ENCODE results near the gene ARHGEF16.

DNA sequence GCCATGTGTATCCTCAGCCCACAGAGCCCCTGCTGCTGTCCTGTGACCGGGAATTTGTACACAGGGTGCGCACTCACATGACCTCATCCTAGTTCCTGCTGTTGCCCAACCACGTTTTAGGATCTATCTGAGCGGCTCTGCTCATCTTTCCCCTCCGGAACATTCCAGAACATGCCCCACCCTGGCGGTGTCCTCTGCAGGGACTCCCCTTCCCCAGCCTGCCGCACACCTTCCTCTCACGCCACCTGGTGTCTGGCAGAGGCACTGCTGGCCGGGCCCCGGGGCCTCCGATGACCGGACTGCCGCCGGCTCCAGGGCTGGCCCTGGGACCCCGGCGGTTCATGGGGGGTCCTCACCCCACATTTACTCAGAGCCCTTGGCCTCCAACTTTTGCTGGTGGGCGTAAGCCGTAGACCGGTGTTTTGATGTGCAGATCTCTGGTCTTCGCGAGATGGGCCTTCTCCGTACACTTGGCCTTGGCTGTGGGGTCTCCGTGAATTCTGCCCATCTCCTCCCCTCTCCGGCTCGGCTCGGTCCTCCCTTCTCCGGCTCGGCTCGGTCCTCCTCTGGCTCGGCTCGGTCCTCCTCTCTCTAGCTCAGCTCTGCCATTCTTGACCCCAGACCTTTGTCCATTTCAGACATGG is 29.5 kb downstream of the ARHGEF16 start:
- TF ChIP-seq, protein P1, sequence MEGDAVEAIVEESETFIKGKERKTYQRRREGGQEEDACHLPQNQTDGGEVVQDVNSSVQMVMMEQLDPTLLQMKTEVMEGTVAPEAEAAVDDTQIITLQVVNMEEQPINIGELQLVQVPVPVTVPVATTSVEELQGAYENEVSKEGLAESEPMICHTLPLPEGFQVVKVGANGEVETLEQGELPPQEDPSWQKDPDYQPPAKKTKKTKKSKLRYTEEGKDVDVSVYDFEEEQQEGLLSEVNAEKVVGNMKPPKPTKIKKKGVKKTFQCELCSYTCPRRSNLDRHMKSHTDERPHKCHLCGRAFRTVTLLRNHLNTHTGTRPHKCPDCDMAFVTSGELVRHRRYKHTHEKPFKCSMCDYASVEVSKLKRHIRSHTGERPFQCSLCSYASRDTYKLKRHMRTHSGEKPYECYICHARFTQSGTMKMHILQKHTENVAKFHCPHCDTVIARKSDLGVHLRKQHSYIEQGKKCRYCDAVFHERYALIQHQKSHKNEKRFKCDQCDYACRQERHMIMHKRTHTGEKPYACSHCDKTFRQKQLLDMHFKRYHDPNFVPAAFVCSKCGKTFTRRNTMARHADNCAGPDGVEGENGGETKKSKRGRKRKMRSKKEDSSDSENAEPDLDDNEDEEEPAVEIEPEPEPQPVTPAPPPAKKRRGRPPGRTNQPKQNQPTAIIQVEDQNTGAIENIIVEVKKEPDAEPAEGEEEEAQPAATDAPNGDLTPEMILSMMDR (IDR thresholded peaks at IDR 0.05) = peak; percentile 81 to 95 (median 87)
- no peak for TF ChIP-seq POLR2A (IDR thresholded peaks at IDR 0.05)

All from body of pancreas (tissue), 4 donors.